NCI-H460 (cell line): ENCODE results near the gene ACHE. TPM values are rescaled to one million over a fixed set of nuclear protein-coding genes. Genes with fewer than 3 reads are reported as not detected.
"Not testable (repeated sequence)": the region's sequence is repeated elsewhere in the genome, so short reads cannot be mapped to it uniquely, and the experiment has no call there.

Experiments
- DNase-seq: peaks from one replicate; pipeline ENCODE4 v3.0.0-alpha.2; 2016; ENCODE audit warnings: low read depth; ENCODE audit errors: extremely low read depth
- polyA plus RNA-seq: library from polyadenylated mRNA; depleted of rRNA; stranded (reverse); fragments of >200 nt; gene quantifications from 2 replicates; pipeline ENCODE4 v1.2.3, GENCODE V29; 2014; cell fraction: nucleus; rRNA removed
- total RNA-seq: library from RNA; depleted of rRNA; stranded (reverse); fragments of >200 nt; shearing (Covaris generic); gene quantifications from 2 replicates; pipeline ENCODE4 v1.2.3, GENCODE V29; 2014; rRNA removed

ACHE gene
- total RNA-seq = 0.17 and 0.27 TPM in 2 replicates
- polyA plus RNA-seq = 0.25 TPM in 1 of 2 replicates, not detected in the other

GRCh38 chr7:100895701-100895955 lies at the start of gene ACHE:
Gene ACHE, minus strand, starts transcription at chr7:100895888. Its CDS starts 1,656 bp downstream, at chr7:100894232.
- no peak for DNase-seq

- no peak for DNase-seq
Observed at GRCh38 chr7:100944138-100944537, 48.5 kb upstream of the ACHE start.

- no peak for DNase-seq
Observed at GRCh38 chr7:100943693-100944092, 48.0 kb upstream of the ACHE start.

GRCh38 chr7:100942045-100942774 lies 46.5 kb upstream of the ACHE start:
- DNase-seq = peak; percentile 52

- not testable (repeated sequence) for DNase-seq
Observed at GRCh38 chr7:100936167-100936566, 40.5 kb upstream of the ACHE start.

GRCh38 chr7:100935381-100935780 lies 39.7 kb upstream of the ACHE start:
- not testable (repeated sequence) for DNase-seq

- no peak for DNase-seq
Observed at GRCh38 chr7:100933734-100934133, 38.0 kb upstream of the ACHE start.

GRCh38 chr7:100929808-100930174 lies 34.1 kb upstream of the ACHE start:
- DNase-seq = no peak

GRCh38 chr7:100923616-100924015 lies 27.9 kb upstream of the ACHE start:
- not testable (repeated sequence) for DNase-seq

GRCh38 chr7:100921039-100921438 lies 25.4 kb upstream of the ACHE start:
- DNase-seq = no peak

GRCh38 chr7:100919779-100920437 lies 24.2 kb upstream of the ACHE start:
- DNase-seq = not testable (repeated sequence)

- not testable (repeated sequence) for DNase-seq
Observed at GRCh38 chr7:100919335-100919734, 23.6 kb upstream of the ACHE start.

- DNase-seq = no peak
Observed at GRCh38 chr7:100914879-100915447, 19.3 kb upstream of the ACHE start.

GRCh38 chr7:100914208-100914878 lies 18.7 kb upstream of the ACHE start:
- no peak for DNase-seq

- no peak for DNase-seq
Observed at GRCh38 chr7:100911484-100911883, 15.8 kb upstream of the ACHE start.

- DNase-seq = not testable (repeated sequence)
Observed at GRCh38 chr7:100910443-100910842, 14.8 kb upstream of the ACHE start.

- DNase-seq = no peak
Observed at GRCh38 chr7:100908512-100908911, 12.8 kb upstream of the ACHE start.

- DNase-seq = no peak
Observed at GRCh38 chr7:100902638-100903037, 7.0 kb upstream of the ACHE start.

- DNase-seq = no peak
Observed at GRCh38 chr7:100901921-100902332, 6.2 kb upstream of the ACHE start.

- DNase-seq = no peak
Observed at GRCh38 chr7:100900978-100901377, 5.3 kb upstream of the ACHE start.

GRCh38 chr7:100899432-100899831 lies 3.7 kb upstream of the ACHE start:
- DNase-seq = no peak
